Keratinocyte (primary cell): Measurements from ENCODE around the gene RBM10.

Source experiments
- EZH2 ChIP-seq: IDR thresholded peaks from one replicate; pipeline ENCODE4 v1.6.1; 2012; ENCODE audit warnings: inconsistent platforms, mild to moderate bottlenecking, low read length, moderate library complexity
- TF ChIP-seq, protein P1 (sequence below), 3 experiments: IDR thresholded peaks in 1 of 3; conservative IDR thresholded peaks in 1 of 3; optimal IDR thresholded peaks in 1 of 3; 2 replicates in 2 of 3; 3 replicates in 1 of 3; pipeline versions ENCODE3 to v1.5.1; 2011; ENCODE audit warnings: low read length in 3 of 3, mild to moderate bottlenecking in 3 of 3, moderate library complexity in 2 of 3, control low read depth in 1 of 3, inconsistent platforms in 1 of 3; ENCODE audit not compliant: insufficient read depth in 2 of 3; ENCODE audit errors: extremely low read depth in 1 of 3

DNA sequence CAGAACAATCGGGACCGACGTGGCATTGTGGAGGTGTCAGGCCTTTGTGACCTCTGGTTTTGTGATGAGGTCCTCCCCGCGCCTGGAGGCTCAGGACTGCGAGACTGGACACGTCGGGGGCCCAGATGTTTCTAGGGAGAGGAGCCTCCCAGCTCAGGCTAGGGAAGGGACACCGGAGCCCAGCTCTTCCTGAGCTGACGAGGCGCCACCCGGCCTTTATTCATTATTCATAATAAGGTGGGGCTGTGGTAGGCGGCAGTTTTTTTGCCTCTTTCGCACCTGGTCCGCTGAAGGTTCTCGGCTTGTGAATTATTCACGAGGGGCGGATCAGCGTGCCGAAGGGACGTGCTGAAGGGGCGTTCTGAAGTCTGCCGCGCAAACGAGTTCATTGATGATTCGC lies 46.3 kb downstream of the RBM10 start:
- TF ChIP-seq, protein P1, sequence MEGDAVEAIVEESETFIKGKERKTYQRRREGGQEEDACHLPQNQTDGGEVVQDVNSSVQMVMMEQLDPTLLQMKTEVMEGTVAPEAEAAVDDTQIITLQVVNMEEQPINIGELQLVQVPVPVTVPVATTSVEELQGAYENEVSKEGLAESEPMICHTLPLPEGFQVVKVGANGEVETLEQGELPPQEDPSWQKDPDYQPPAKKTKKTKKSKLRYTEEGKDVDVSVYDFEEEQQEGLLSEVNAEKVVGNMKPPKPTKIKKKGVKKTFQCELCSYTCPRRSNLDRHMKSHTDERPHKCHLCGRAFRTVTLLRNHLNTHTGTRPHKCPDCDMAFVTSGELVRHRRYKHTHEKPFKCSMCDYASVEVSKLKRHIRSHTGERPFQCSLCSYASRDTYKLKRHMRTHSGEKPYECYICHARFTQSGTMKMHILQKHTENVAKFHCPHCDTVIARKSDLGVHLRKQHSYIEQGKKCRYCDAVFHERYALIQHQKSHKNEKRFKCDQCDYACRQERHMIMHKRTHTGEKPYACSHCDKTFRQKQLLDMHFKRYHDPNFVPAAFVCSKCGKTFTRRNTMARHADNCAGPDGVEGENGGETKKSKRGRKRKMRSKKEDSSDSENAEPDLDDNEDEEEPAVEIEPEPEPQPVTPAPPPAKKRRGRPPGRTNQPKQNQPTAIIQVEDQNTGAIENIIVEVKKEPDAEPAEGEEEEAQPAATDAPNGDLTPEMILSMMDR (optimal IDR thresholded peaks at IDR 0.05 in 1 of 3, IDR thresholded peaks at IDR 0.05 in 1 of 3, conservative IDR thresholded peaks at IDR 0.05 in 1 of 3; ENCODE audit: extremely low read depth in 1 of 3, insufficient read depth in 2 of 3, low read length in 3 of 3) = no peak
- TF ChIP-seq EZH2 = no peak
